Measurements from ENCODE around the gene TOMM40.
A peak's percentile ranks its signal among the peaks of the same experiment; 100 is the strongest.
"Not testable (repeated sequence)": the region's sequence is repeated elsewhere in the genome, so short reads cannot be mapped to it uniquely, and the experiment has no call there.

The TOMM40 gene

DNA sequence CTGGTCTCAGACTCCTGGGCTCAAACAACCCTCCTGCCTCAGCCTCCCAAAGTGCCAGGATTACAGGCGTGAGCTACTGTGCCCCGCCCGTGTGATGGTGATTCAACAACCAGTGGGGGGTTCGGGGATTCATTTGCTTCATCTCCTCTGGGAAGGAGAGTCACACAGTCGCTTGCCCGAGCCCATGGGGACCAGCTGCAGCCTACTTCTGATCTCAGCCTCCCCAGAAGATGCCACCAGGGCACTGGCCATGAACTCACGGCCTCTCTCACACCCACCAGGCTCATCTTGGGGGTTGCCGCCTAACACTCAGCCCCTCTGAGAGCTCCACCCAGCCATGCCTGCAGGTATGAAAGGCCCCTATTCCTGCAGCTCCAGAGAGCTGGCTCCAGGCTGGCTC is 6.8 kb downstream of the TOMM40 start:
- DNase-seq (ENCODE audit: low read depth, low spot score): no peak

DNA sequence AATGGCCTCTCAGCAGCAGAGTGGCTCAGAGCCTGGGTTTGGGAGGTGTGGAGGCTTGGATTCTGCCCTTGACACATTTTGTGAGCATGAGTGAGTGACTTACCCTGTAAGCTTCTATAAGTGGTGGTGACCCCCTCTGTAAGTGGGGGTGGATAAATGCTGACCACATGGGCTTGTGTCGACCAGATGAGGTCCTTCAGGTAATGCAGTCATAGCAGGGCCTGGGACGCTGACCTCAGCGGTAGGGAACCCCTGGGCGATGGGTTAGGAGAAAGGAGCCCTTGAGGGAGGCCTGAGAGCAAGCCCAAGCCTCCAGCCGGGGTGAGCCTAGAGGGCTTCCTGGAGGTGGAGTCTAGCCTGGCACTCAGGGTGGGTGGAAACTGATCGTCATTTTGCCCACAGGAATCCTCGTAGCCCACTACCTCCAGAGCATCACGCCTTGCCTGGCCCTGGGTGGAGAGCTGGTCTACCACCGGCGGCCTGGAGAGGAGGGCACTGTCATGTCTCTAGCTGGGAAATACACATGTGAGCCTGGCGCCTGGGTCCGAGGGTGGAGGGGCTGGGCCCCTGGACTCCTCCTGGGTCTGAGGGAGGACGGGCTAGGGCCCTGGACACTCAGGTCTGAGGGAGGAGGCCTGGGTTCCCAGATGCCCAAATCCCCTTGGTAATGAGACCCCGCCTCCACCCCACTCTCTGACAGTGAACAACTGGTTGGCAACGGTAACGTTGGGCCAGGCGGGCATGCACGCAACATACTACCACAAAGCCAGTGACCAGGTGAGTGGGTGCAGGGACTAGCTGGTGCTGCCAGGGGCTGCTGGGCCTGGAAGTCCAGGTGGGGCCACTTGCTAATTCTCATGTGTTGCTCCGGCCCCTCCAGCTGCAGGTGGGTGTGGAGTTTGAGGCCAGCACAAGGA is 9.5 kb downstream of the TOMM40 start:
- DNase-seq (ENCODE audit: low read depth, low spot score): no peak

- no peak for DNase-seq (ENCODE audit: low read depth, low spot score)
Observed at GRCh38 chr19:44903216-44903601, 12.2 kb downstream of the TOMM40 start.

GRCh38 chr19:44903602-44904425 is 12.8 kb downstream of the TOMM40 start:
- DNase-seq (ENCODE audit: low read depth, low spot score): peak; percentile 72

GRCh38 chr19:44904426-44904994 is 13.5 kb downstream of the TOMM40 start:
- DNase-seq (ENCODE audit: low read depth, low spot score): no peak

DNA sequence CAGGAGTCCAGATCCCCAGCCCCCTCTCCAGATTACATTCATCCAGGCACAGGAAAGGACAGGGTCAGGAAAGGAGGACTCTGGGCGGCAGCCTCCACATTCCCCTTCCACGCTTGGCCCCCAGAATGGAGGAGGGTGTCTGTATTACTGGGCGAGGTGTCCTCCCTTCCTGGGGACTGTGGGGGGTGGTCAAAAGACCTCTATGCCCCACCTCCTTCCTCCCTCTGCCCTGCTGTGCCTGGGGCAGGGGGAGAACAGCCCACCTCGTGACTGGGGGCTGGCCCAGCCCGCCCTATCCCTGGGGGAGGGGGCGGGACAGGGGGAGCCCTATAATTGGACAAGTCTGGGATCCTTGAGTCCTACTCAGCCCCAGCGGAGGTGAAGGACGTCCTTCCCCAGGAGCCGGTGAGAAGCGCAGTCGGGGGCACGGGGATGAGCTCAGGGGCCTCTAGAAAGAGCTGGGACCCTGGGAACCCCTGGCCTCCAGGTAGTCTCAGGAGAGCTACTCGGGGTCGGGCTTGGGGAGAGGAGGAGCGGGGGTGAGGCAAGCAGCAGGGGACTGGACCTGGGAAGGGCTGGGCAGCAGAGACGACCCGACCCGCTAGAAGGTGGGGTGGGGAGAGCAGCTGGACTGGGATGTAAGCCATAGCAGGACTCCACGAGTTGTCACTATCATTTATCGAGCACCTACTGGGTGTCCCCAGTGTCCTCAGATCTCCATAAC is 14.5 kb downstream of the TOMM40 start, which contains the start of gene APOE:
Gene APOE, plus strand, starts transcription at position 360 of the 724 bp plus-strand sequence. CDS start 829 bp downstream, outside the sequence.
- no peak for DNase-seq (ENCODE audit: low read depth, low spot score)

GRCh38 chr19:44907613-44908012 is 16.6 kb downstream of the TOMM40 start:
- DNase-seq (ENCODE audit: low read depth, low spot score): no peak

DNA sequence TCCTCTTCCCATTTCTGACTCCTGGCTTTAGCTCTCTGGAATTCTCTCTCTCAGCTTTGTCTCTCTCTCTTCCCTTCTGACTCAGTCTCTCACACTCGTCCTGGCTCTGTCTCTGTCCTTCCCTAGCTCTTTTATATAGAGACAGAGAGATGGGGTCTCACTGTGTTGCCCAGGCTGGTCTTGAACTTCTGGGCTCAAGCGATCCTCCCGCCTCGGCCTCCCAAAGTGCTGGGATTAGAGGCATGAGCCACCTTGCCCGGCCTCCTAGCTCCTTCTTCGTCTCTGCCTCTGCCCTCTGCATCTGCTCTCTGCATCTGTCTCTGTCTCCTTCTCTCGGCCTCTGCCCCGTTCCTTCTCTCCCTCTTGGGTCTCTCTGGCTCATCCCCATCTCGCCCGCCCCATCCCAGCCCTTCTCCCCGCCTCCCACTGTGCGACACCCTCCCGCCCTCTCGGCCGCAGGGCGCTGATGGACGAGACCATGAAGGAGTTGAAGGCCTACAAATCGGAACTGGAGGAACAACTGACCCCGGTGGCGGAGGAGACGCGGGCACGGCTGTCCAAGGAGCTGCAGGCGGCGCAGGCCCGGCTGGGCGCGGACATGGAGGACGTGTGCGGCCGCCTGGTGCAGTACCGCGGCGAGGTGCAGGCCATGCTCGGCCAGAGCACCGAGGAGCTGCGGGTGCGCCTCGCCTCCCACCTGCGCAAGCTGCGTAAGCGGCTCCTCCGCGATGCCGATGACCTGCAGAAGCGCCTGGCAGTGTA is 17.2 kb downstream of the TOMM40 start:
- no peak for DNase-seq (ENCODE audit: low read depth, low spot score)

- no peak for DNase-seq (ENCODE audit: low read depth, low spot score)
Observed at GRCh38 chr19:44908836-44909261, 17.8 kb downstream of the TOMM40 start.

GRCh38 chr19:44909775-44910174 is 18.7 kb downstream of the TOMM40 start:
- no peak for DNase-seq (ENCODE audit: low read depth, low spot score)

DNA sequence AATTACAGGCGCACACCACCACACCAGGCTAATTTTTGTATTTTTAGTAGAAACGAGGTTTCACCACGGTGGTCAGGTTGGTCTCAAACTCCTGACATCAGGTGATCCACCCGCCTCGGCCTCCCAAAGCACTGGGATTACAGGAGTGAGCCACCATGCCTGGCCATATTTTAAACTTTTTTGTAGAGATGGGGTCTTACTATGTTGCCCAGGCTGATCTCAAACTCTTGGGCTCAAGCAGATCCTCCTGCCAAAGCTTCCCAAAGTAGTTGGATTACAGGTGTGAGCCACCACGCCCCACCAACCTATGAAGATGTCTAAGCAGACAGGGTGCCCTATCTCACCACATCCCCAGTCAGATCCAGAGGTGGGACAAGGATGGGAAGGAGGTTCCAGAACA is 20.8 kb downstream of the TOMM40 start:
- DNase-seq (ENCODE audit: low read depth, low spot score): not testable (repeated sequence)

DNA sequence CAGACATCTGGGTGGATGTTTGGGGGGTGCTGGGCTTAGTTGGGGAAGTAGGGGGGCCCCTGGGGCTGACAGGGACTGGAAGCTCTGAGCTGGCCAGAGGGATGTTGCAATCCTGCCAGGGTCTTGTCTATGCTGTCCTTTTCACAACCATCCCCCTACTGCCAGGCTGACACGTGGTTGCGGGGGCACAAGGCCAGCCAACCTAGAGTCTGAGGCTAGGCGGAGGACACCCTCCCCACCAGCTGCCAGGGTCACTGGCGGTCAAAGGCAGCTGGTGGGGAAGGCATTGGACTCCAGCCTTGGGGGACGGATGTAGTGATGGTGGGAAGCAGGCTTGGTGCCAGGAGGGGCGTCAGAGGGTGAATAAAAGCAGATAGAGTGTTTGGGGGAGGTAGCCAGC is 21.8 kb downstream of the TOMM40 start:
- DNase-seq (ENCODE audit: low read depth, low spot score): no peak

GRCh38 chr19:44913512-44914432 is 22.7 kb downstream of the TOMM40 start:
- DNase-seq (ENCODE audit: low read depth, low spot score): not testable (repeated sequence)

DNA sequence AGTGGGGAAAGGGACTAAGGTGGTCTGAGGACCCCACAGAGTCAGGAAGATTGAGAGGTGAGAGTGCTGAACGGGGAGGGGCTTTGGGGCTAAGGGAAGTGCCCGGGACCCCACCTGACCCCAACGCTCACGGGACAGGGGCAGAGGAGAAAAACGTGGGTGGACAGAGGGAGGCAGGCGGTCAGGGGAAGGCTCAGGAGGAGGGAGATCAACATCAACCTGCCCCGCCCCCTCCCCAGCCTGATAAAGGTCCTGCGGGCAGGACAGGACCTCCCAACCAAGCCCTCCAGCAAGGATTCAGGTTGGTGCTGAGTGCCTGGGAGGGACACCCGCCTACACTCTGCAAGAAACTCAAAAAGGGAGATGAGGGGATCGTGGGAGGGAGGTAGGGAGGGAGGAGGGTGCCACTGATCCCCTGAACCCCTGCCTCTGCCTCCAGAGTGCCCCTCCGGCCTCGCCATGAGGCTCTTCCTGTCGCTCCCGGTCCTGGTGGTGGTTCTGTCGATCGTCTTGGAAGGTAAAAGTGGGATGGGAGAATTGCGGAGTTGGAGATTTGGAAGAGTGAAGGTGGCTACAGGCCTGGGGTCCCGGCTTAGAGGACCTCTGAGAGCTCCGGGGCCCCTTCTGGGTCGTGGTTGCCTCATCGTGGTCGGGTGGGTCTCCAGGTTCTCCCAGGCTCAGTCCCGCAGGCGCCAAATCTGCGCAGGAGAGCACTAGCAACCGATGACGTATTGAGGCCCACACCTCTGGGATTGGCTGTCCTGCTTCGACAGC is 23.6 kb downstream of the TOMM40 start, which contains the start of gene APOC1:
Gene APOC1, plus strand, starts transcription at position 176 of the 774 bp plus-strand sequence. Its CDS starts 284 bp downstream, at position 460.
- not testable (repeated sequence) for DNase-seq (ENCODE audit: low read depth, low spot score)

GRCh38 chr19:44924243-44924725 is 33.2 kb downstream of the TOMM40 start:
- DNase-seq (ENCODE audit: low read depth, low spot score): no peak

- DNase-seq (ENCODE audit: low read depth, low spot score): peak; percentile 75
Observed at GRCh38 chr19:44925114-44925891, 34.2 kb downstream of the TOMM40 start.

GRCh38 chr19:44926245-44927077 is 35.4 kb downstream of the TOMM40 start:
- DNase-seq (ENCODE audit: low read depth, low spot score): not testable (repeated sequence)
